Measurements from ENCODE around the gene ARCN1. TPM values are rescaled to one million over a fixed set of nuclear protein-coding genes. Genes with fewer than 3 reads are reported as not detected.

ARCN1 gene
- total and polyA plus RNA-seq, 9 of the 15 experiments (the other 6 are each of a cell fraction or from before 2014, with no cell fraction given), result 30.0 to 224 (median 76.4) TPM

- TF ChIP-seq HBP1 (CRISPR knock-in tag; IDR thresholded peaks at IDR 0.05) (no peak), SMARCE1 (IDR thresholded peaks at IDR 0.05) (0 out of 2 replicates have a peak, but pooled peaks have one; percentile 32), RBBP5 (IDR thresholded peaks at IDR 0.05; ENCODE audit: borderline replicate concordance, insufficient read depth, low read length, poor library complexity, severe bottlenecking) (peak; percentile 26), ARHGAP35 (IDR thresholded peaks at IDR 0.05; ENCODE audit: partially characterized antibody) (no peak), GABPA (tag; conservative IDR thresholded peaks at IDR 0.05; ENCODE audit: low read depth) (0 out of 2 replicates have a peak, but pooled peaks have one; percentile 32), RNF219 (CRISPR knock-in tag; IDR thresholded peaks at IDR 0.05) (no peak), ZNF717 (CRISPR knock-in tag; IDR thresholded peaks at IDR 0.05) (no peak), SIN3A (IDR thresholded peaks at IDR 0.05; ENCODE audit: borderline replicate concordance in 2 of 2, control insufficient read depth in 1 of 2, low read depth in 2 of 2, low read length in 2 of 2) (peak in 1 of 2 experiments; percentile 37; a peak in 1 of 4 replicates), HIVEP1 (CRISPR knock-in tag; IDR thresholded peaks at IDR 0.05) (no peak), CSDE1 (IDR thresholded peaks at IDR 0.05) (no peak), ZNF24 (IDR thresholded peaks at IDR 0.05) (no peak), AFF1 (IDR thresholded peaks at IDR 0.05; ENCODE audit: low read depth in 1 of 2, partially characterized antibody in 2 of 2) (no peak), ZNF140 (CRISPR knock-in tag; IDR thresholded peaks at IDR 0.05) (no peak), ZNF277 (CRISPR knock-in tag; IDR thresholded peaks at IDR 0.05; ENCODE audit: borderline replicate concordance) (no peak), HMGXB4 (CRISPR knock-in tag; IDR thresholded peaks at IDR 0.05) (no peak)
Observed at GRCh38 chr11:118607401-118608359, 35.5 kb downstream of the ARCN1 start, which contains the start of gene PHLDB1 (continued).

Measured in K562 (cell line).